OCI-LY3 (cell line): ENCODE results near the gene SEL1L2.

Experiments used
- H2AFZ ChIP-seq: fragments of 200-600, 300-600 bp; shearing (Covaris generic); 2 replicates; pipeline ENCODE4 v1.6.0; 2014; ENCODE audit warnings: antibody characterized with exemption, low read depth, low read length
- H3K27ac ChIP-seq: fragments of 200-600, 300-600 bp; sonication (generic); 2 replicates; pipeline ENCODE4 v1.5.1; 2014; ENCODE audit warnings: mild to moderate bottlenecking, low read length, moderate library complexity, mixed read lengths
- H3K27me3 ChIP-seq: fragments of 200-600, 300-600 bp; sonication (generic); 2 replicates; pipeline ENCODE4 v1.6.1; 2014; ENCODE audit warnings: low read depth, low read length, mixed read lengths
- H3K36me3 ChIP-seq: fragments of 200-600, 300-600 bp; sonication (generic); replicated peaks from 2 replicates; pipeline ENCODE3; 2014; ENCODE audit warnings: low read depth, low read length, mixed read lengths
- H3K4me1 ChIP-seq: fragments of 300-600, 200-600 bp; sonication (generic); 2 replicates; pipeline ENCODE4 v1.6.1; 2014; ENCODE audit warnings: low read length, mixed read lengths
- H3K4me2 ChIP-seq: fragments of 200-600, 300-600 bp; sonication (generic); 2 replicates; pipeline ENCODE4 v1.6.1; 2014; ENCODE audit warnings: low read length, mixed read lengths
- H3K4me3 ChIP-seq: fragments of 300-600, 200-600 bp; sonication (generic); 2 replicates; pipeline ENCODE4 v1.5.1; 2014; ENCODE audit warnings: antibody characterized with exemption, mild to moderate bottlenecking, low read length, moderate library complexity
- H3K79me2 ChIP-seq: fragments of 300-600, 200-600 bp; shearing (Covaris generic); 2 replicates; pipeline ENCODE4 v1.6.1; 2014; ENCODE audit warnings: mild to moderate bottlenecking, low read length, mixed read lengths
- H3K9ac ChIP-seq: fragments of 300-600, 200-600 bp; shearing (Covaris generic); 2 replicates; pipeline ENCODE4 v1.6.0; 2014; ENCODE audit warnings: mild to moderate bottlenecking, low read length, moderate library complexity
- H3K9me3 ChIP-seq: fragments of 200-600, 300-600 bp; shearing (Covaris generic); 2 replicates; pipeline ENCODE4 v1.6.1; 2014; ENCODE audit warnings: low read length, mixed read lengths; ENCODE audit not compliant: insufficient read depth
- H4K20me1 ChIP-seq: fragments of 200-600, 300-600 bp; sonication (generic); 2 replicates; pipeline ENCODE4 v1.6.1; 2016; ENCODE audit warnings: low read length, mixed read lengths; ENCODE audit not compliant: insufficient read depth
- CTCF ChIP-seq: fragments of 200-600, 300-600 bp; sonication (generic); IDR thresholded peaks from 2 replicates; pipeline ENCODE4 v1.5.1; 2014; ENCODE audit warnings: antibody characterized with exemption, low read length, low read depth
- EZH2phosphoT487 ChIP-seq: fragments of 200-600 bp; shearing (Covaris generic); IDR thresholded peaks from 2 replicates; pipeline ENCODE4 v1.6.1; 2018; ENCODE audit warnings: antibody characterized with exemption, mixed run types, low read depth

The SEL1L2 gene

GRCh38 chr20:13883425-13883824, 107.0 kb downstream of the SEL1L2 start:
- Histone ChIP-seq H3K4me3 (no peak overlapping the region), H3K27ac (no peak overlapping the region), H2AFZ (no peak overlapping the region), H3K36me3 (no peaks in the 10 kb centered on the region), H3K27me3 (peaks cover 20% of the 10 kb centered on the region), H3K4me2 (no peak overlapping the region), H3K9ac (no peak overlapping the region), H4K20me1 (no peaks in the 10 kb centered on the region), H3K4me1 (no peaks in the 10 kb centered on the region), H3K9me3 (no peaks in the 10 kb centered on the region), H3K79me2 (no peaks in the 10 kb centered on the region)
- TF ChIP-seq CTCF = no peak
- TF ChIP-seq EZH2phosphoT487 = no peak

- Histone ChIP-seq H3K27ac (no peak overlapping the region), H4K20me1 (no peaks in the 10 kb centered on the region), H3K9me3 (no peaks in the 10 kb centered on the region), H3K4me3 (no peak overlapping the region), H3K4me2 (no peak overlapping the region), H3K36me3 (no peaks in the 10 kb centered on the region), H3K79me2 (no peaks in the 10 kb centered on the region), H3K4me1 (no peaks in the 10 kb centered on the region), H2AFZ (no peak overlapping the region), H3K9ac (no peak overlapping the region), H3K27me3 (peaks cover 18% of the 10 kb centered on the region; the same call in 1 of the 2 replicates)
- TF ChIP-seq CTCF = no peak
- TF ChIP-seq EZH2phosphoT487 = no peak
Measured at GRCh38 chr20:13878566-13878965, 111.8 kb downstream of the SEL1L2 start.

- no peaks in the 10 kb centered on the region for H3K79me2 ChIP-seq
- H3K9me3 ChIP-seq = no peaks in the 10 kb centered on the region
- no peak overlapping the region for H3K27ac ChIP-seq
- H3K36me3 ChIP-seq = no peaks in the 10 kb centered on the region
- no peak overlapping the region for H3K4me3 ChIP-seq
- no peak for TF ChIP-seq EZH2phosphoT487
- TF ChIP-seq CTCF = no peak
- H3K27me3 ChIP-seq = peaks cover 19% of the 10 kb centered on the region; the same call in 1 of the 2 replicates
- H3K9ac ChIP-seq = no peak overlapping the region
- no peak overlapping the region for H2AFZ ChIP-seq
- no peaks in the 10 kb centered on the region for H4K20me1 ChIP-seq
- no peaks in the 10 kb centered on the region for H3K4me1 ChIP-seq
- no peak overlapping the region for H3K4me2 ChIP-seq
Measured at GRCh38 chr20:13877793-13878192, 112.6 kb downstream of the SEL1L2 start.

- H3K79me2 ChIP-seq = no peaks in the 10 kb centered on the region
- peaks cover 19% of the 10 kb centered on the region; the same call in 1 of the 2 replicates for H3K27me3 ChIP-seq
- H3K9me3 ChIP-seq = no peaks in the 10 kb centered on the region
- TF ChIP-seq EZH2phosphoT487 (no peak), CTCF (no peak)
- no peaks in the 10 kb centered on the region for H3K36me3 ChIP-seq
- H3K27ac ChIP-seq = no peak overlapping the region
- H3K4me1 ChIP-seq = no peaks in the 10 kb centered on the region
- no peak overlapping the region for H3K4me2 ChIP-seq
- H3K9ac ChIP-seq = no peak overlapping the region
- no peaks in the 10 kb centered on the region for H4K20me1 ChIP-seq
- no peak overlapping the region for H2AFZ ChIP-seq
- no peak overlapping the region for H3K4me3 ChIP-seq
Measured at GRCh38 chr20:13875265-13875811, 115.1 kb downstream of the SEL1L2 start.
